ENCODE measurements around the gene PRKACA. TPM values are rescaled to one million over a fixed set of nuclear protein-coding genes. Genes with fewer than 3 reads are reported as not detected.
"Not testable (repeated sequence)": the region's sequence is repeated elsewhere in the genome, so short reads cannot be mapped to it uniquely, and the experiment has no call there.

The PRKACA gene
- total RNA-seq, 1 experiment from 2014 or later: 56.7 TPM

DNA sequence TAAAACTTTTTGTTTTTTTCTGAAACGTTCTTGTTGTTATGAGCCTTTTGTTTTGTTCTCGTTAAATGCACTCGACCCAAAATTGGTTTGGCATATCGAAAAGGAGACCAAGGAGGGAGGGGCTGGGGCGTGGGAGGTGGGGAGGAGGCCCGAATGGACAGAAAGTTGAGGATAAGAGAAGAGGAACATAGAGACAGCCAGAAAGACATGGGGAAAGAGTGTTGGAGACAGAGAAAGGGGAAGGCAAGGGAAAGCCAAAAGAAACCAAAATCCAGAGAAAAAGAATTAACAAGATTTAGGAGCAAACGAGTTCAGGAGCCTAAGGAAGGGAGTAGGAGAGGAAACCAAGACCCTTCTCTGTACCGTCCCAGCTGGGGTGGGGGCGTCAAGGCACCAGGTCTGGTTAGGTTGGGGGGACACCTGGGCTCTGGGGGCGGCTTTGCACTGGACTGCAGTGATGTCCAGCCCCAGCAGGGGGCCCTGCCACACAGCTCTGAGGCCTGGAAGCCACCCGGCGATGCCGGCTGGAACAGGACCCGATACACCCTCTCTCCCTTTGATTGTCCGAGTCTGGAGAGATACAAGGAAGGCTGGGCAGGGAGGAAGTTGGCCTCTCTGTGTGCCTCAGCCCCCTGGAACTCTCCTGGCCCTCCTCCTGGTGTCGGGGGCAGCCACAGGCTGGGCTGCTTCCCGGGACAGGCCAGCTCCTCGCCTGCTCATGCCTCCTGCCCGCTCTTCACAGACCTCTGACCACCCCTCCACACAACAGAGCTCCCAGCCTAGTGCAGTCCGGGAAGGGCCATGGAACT, 30.4 kb upstream of the PRKACA start:
- CTCF ChIA-PET: interaction anchor here (0.6 to 0.7 kb wide), 2 partner anchors 10 to 247 kb away, joined by 3 to 5 read pairs; no protein-coding TSS in a partner anchor
- BruUV-seq (replicated peaks): no TSS peak
- TF ChIP-seq, protein P1, sequence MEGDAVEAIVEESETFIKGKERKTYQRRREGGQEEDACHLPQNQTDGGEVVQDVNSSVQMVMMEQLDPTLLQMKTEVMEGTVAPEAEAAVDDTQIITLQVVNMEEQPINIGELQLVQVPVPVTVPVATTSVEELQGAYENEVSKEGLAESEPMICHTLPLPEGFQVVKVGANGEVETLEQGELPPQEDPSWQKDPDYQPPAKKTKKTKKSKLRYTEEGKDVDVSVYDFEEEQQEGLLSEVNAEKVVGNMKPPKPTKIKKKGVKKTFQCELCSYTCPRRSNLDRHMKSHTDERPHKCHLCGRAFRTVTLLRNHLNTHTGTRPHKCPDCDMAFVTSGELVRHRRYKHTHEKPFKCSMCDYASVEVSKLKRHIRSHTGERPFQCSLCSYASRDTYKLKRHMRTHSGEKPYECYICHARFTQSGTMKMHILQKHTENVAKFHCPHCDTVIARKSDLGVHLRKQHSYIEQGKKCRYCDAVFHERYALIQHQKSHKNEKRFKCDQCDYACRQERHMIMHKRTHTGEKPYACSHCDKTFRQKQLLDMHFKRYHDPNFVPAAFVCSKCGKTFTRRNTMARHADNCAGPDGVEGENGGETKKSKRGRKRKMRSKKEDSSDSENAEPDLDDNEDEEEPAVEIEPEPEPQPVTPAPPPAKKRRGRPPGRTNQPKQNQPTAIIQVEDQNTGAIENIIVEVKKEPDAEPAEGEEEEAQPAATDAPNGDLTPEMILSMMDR (conservative IDR thresholded peaks at IDR 0.05; ENCODE audit: low read depth, low read length): peak; percentile 58
- TF ChIP-seq EZH2 (IDR thresholded peaks at IDR 0.05; ENCODE audit: borderline replicate concordance, low read depth, low read length, poor library complexity, severe bottlenecking): no peak
- no peaks in the 10 kb centered on the region for H3K27me3 ChIP-seq (replicated peaks; ENCODE audit: insufficient read depth, low read depth, low read length, poor library complexity)
- intact Hi-C loops (cut with micrococcal nuclease; ENCODE audit: unreplicated experiment): no loop called here
- H3K27ac ChIP-seq (ENCODE audit: low read depth, low read length, poor library complexity, severe bottlenecking): peak overlapping the region; percentile 59
- POLR2A ChIA-PET (ENCODE audit: low non-redundant PET): no interaction called here
- peak; percentile 45 for DNase-seq (ENCODE audit: low spot score)
- H3K4me3 ChIP-seq (ENCODE audit: low read depth, low read length, poor library complexity, severe bottlenecking): no peak overlapping the region
- peaks cover 37% of the 10 kb centered on the region for H3K4me1 ChIP-seq (ENCODE audit: insufficient read depth, low read length, poor library complexity, severe bottlenecking)
- H3K36me3 ChIP-seq (ENCODE audit: insufficient read depth, low read length, poor library complexity, severe bottlenecking): peaks cover 6% of the 10 kb centered on the region
- no peaks in the 10 kb centered on the region for H3K9me3 ChIP-seq (ENCODE audit: low read depth, low read length, poor library complexity, severe bottlenecking)

DNA sequence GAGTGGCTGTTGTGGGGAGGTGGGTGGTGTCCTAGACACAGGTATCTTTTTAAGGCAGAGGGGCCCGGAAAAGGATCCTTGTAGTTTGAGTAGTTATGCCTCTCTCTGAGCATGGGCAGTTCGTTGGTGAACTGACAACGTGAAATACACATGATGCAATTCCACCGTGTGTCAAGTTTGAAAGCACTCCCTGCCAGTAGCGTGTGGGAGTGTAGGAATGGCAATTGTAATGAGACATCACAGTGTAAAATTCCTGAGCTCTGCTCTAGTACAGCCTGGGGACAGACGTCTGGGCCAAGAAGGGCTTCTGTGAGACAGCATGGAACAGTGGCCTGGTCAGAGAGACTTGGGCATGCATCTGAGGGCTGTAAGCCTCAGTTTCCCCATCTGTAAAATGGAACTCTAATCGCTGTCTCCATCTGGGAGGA, 29.2 kb upstream of the PRKACA start:
- no peaks in the 10 kb centered on the region for H3K27me3 ChIP-seq (replicated peaks; ENCODE audit: insufficient read depth, low read depth, low read length, poor library complexity)
- DNase-seq (ENCODE audit: low spot score): peak; percentile 76
- no peaks in the 10 kb centered on the region for H3K36me3 ChIP-seq (ENCODE audit: insufficient read depth, low read length, poor library complexity, severe bottlenecking)
- H3K27ac ChIP-seq (ENCODE audit: low read depth, low read length, poor library complexity, severe bottlenecking): peak overlapping the region; percentile 59
- BruUV-seq (replicated peaks): no TSS peak
- no peak overlapping the region for H3K4me3 ChIP-seq (ENCODE audit: low read depth, low read length, poor library complexity, severe bottlenecking)
- TF ChIP-seq EZH2 (IDR thresholded peaks at IDR 0.05; ENCODE audit: borderline replicate concordance, low read depth, low read length, poor library complexity, severe bottlenecking): no peak
- TF ChIP-seq, protein P1 (conservative IDR thresholded peaks at IDR 0.05; ENCODE audit: low read depth, low read length): no peak
- POLR2A ChIA-PET (ENCODE audit: low non-redundant PET): no interaction called here
- intact Hi-C loops (cut with micrococcal nuclease; ENCODE audit: unreplicated experiment): no loop called here
- no peaks in the 10 kb centered on the region for H3K9me3 ChIP-seq (ENCODE audit: low read depth, low read length, poor library complexity, severe bottlenecking)
- CTCF ChIA-PET: interaction anchor here (0.6 kb wide), 1 partner anchor 10 kb away, joined by 3 read pairs; the partner anchor contains the start of gene ASF1B
- H3K4me1 ChIP-seq (ENCODE audit: insufficient read depth, low read length, poor library complexity, severe bottlenecking): peaks cover 37% of the 10 kb centered on the region

DNA sequence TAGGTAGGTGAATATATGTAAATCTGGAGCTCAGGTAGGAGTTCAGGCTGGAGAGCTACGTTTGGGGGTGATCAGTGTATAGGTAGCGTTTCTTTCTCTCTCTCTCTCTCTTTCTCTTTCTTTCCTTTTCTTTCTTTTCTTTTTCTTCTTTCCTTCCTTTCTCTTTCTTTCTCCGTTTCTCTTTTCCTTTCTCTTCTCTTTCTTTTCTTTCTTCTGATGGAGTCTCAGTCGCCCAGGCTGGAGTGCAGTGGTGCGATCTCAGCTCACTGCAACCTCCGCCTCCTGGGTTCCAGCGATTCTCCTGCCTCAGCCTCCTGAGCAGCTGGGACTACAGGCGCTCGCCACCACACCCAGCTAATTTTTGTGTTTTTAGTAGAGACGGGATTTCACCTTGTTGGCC, 28.6 kb upstream of the PRKACA start:
- H3K4me3 ChIP-seq (ENCODE audit: low read depth, low read length, poor library complexity, severe bottlenecking); H3K27me3 ChIP-seq (replicated peaks; ENCODE audit: insufficient read depth, low read depth, low read length, poor library complexity); DNase-seq (ENCODE audit: low spot score); POLR2A ChIA-PET (ENCODE audit: low non-redundant PET); BruUV-seq (replicated peaks); H3K9me3 ChIP-seq (ENCODE audit: low read depth, low read length, poor library complexity, severe bottlenecking); H3K36me3 ChIP-seq (ENCODE audit: insufficient read depth, low read length, poor library complexity, severe bottlenecking); intact Hi-C loops (cut with micrococcal nuclease; ENCODE audit: unreplicated experiment): not testable (repeated sequence)
- CTCF ChIA-PET: interaction anchor here (0.6 to 0.7 kb wide), 2 partner anchors 10 to 1387 kb away, joined by 3 to 4 read pairs; partner anchors contain the start of gene ASF1B
- Histone ChIP-seq H3K4me1 (ENCODE audit: insufficient read depth, low read length, poor library complexity, severe bottlenecking) (peaks cover 37% of the 10 kb centered on the region), H3K27ac (ENCODE audit: low read depth, low read length, poor library complexity, severe bottlenecking) (peak overlapping the region; percentile 59)

Data from A673 (cell line).